Thyroid gland (tissue), 4 donors: ENCODE measurements around the gene YWHAG.

Source experiments
- POLR2A ChIP-seq, 2 donors: fragments of 450-650 bp; IDR thresholded peaks; one replicate each; pipeline ENCODE4 v1.6.1; 2017; ENCODE audit warnings: antibody characterized with exemption in 2 of 2, mild to moderate bottlenecking in 2 of 2, moderate library complexity in 1 of 2
- TF ChIP-seq, protein P1 (sequence below), 6 experiments: fragments of 200-600 bp in 3 of 6; fragments of 450-650 bp in 3 of 6; sonication (generic) in 3 of 6; IDR thresholded peaks; one replicate each; pipeline ENCODE4 v1.5.1; 2016 to 2019; ENCODE audit warnings: antibody characterized with exemption in 6 of 6, mild to moderate bottlenecking in 2 of 6, inconsistent platforms in 1 of 6, moderate library complexity in 1 of 6

DNA sequence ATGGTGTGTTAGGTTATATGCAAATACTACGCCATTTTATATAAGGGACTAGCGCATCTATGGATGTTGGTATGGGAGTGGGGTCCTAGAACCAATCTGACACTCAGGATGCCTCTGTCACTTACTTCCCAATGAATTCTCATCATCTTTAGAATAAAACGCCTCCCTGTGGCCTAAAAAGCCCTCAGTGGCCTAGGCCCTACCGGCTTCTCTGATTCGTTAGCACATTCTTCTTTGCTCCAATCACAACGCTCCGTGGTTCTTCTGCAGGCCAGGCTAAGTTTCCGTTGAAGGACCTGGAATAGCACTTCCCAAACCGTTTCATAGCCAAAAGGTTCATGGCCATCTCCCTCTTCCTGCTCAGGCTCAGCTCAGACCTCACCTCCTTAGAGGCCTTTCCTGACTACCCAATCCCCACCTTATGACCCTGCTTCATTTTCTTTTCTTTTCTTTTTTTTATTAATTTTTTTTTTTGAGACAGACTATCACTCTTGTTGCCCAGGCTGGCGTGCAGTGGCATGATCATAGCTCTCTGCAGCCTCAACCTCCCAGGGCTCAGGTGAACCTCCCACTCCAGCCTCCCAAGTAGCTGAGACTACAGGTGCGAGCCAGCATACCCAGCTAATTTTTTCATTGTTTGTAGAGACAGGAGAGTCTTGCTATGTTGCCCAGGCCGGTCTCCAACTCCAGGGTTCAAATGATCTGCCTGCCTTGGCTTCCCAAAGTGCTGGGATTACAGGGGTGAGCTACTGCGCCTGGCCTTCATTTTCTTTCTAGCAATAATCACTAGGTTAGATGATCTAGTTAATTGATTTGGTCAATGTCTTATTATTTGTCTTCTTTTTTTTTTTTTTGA, 24.5 kb upstream of the YWHAG start:
- TF ChIP-seq, protein P1, sequence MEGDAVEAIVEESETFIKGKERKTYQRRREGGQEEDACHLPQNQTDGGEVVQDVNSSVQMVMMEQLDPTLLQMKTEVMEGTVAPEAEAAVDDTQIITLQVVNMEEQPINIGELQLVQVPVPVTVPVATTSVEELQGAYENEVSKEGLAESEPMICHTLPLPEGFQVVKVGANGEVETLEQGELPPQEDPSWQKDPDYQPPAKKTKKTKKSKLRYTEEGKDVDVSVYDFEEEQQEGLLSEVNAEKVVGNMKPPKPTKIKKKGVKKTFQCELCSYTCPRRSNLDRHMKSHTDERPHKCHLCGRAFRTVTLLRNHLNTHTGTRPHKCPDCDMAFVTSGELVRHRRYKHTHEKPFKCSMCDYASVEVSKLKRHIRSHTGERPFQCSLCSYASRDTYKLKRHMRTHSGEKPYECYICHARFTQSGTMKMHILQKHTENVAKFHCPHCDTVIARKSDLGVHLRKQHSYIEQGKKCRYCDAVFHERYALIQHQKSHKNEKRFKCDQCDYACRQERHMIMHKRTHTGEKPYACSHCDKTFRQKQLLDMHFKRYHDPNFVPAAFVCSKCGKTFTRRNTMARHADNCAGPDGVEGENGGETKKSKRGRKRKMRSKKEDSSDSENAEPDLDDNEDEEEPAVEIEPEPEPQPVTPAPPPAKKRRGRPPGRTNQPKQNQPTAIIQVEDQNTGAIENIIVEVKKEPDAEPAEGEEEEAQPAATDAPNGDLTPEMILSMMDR (IDR thresholded peaks at IDR 0.05), result no peak
- no peak for TF ChIP-seq POLR2A (IDR thresholded peaks at IDR 0.05)
